Activated T-cell treated with anti-CD3 and anti-CD28 coated beads for 24 hours (primary cell): ENCODE measurements around the gene MTNR1A.

Source experiments
- DNase-seq: peaks from one replicate; pipeline ENCODE4 v3.0.0-alpha.2; 2020; ENCODE audit warnings: low read depth

Gene MTNR1A

DNA sequence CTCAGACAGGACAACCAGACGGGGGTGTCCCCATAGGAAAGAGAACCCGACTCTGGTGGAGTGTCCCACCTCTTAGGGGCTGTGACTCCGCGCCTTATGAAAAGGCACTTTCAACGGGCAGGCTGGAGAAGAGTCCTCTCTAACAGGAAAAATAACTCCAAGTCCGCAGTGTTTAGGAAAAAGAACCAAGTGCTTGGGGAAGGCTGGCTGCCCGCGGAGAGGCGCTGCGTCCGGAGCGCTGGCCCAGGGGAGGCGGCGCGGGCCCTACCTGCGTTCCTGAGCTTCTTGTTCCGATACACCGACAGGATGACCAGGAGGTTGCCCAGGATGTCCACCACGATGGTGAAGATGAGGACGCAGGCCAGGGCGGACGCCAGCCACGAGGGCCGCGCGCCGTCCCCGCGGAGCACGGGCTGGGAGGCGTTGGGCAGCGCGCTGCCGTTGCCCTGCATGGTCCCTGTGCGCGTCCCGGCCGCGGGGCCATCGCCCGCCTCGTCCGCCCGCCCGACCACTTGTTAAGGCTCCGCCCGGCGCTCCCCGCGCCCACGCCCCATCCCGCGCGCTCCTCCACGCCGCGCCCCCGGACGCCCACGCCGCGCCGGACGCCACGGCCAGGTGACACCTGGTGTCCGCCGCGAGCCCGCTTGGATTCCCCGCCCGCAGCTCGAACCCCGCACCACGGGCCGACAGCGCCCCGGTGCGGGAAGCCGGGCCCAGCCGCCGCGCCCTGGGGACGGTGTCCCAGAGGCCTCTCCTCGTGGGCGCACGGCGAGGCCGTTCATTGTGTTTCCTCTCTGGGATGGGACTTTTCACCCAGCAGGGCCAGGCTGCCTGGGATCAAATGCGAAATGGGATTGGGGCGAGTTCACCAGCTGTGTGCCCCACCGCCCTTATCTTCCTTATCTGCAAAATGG lies at the start of gene MTNR1A:
MTNR1A (minus strand) TSS at position 654 of the 914 bp plus-strand sequence; CDS start at position 452, 202 bp downstream.
- DNase-seq, result no peak

- no peak for DNase-seq
Measured at GRCh38 chr4:186604124-186604807, 48.9 kb upstream of the MTNR1A start.

- DNase-seq, result no peak
Measured at GRCh38 chr4:186602978-186603377, 47.6 kb upstream of the MTNR1A start.

- no peak for DNase-seq
Measured at GRCh38 chr4:186599483-186599882, 44.1 kb upstream of the MTNR1A start.

DNA sequence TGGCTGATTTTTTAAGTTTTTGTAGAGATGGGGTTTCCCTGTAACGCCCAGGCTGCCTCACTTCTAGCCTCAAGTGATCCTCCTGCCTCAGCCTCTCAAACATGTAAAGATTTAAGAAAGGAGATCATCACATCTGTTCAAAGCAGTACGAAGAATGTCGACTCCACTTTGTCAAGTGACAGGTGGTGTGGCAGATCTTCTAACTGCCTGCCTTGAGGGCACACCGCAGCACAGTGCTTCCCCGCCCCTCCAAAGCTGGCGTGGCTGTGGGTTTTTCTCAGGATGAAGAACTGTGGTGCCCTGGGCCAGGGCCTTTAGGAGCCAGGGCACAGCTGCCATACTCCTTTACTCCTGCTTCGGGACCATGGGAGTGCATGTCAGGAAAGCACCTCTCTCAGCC lies 43.3 kb upstream of the MTNR1A start:
- DNase-seq, result no peak

DNA sequence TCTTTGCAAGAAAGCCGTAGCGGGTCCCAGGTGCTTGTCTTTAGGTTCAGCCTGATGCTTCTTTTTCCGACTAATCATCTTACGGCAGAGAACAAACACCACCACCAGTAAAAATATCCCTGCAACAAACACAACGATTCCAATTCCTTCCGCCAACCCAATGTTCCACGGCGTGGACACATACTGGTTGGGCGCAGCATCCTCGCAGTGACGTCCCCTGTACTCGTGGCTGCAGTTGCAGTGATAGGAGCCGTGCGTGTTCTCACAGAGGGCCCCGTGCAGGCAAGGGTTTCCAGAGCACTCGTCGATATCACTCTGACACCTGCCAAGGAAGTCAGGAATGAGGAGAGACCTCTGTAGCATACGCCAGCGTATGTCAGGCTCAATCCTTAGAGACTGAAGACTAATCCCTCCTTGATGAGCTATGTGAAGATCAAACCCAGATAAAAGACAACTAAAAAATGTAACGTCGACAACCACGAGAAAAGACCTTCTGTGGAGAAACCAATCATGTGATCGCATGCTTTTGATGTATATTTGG lies 41.6 kb upstream of the MTNR1A start:
- no peak for DNase-seq

DNA sequence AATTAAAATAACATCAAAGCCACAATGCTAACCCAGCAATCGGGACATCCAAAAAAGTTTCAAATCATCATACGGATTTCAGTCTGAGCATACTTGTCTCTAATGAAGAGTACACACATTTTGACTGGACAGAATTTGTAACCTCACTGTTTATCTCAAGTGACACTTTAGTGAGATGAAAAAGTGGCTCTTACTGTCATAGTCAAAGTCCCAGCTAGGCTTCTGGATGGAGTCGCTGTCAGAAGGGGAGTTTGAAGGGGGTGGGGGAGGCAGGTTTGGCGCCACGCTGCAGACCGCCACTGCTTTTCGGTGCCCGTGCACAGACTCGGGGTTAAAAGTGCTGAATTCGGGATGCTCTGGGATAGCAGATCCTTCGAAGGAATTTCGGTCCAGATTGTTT lies 41.0 kb upstream of the MTNR1A start:
- DNase-seq, result no peak

DNA sequence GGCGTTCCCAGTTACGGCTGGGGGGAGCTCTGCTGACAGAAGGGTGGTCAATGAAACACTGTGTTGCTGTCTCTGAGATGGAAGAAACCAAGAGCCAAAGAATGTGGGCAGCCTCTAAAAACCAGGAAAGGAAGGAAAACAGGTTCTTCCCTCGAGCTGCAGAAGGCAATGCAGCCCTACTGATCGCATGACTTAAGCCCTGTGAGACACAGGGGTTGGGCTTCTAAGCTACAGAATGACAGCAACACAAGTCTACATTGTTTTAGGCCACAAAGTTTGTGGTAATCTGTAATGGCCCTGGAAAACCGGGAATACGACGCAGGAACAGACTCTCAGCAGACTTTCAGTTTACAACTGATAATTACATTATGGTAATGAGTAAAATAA lies 38.2 kb upstream of the MTNR1A start:
- DNase-seq, result no peak

DNA sequence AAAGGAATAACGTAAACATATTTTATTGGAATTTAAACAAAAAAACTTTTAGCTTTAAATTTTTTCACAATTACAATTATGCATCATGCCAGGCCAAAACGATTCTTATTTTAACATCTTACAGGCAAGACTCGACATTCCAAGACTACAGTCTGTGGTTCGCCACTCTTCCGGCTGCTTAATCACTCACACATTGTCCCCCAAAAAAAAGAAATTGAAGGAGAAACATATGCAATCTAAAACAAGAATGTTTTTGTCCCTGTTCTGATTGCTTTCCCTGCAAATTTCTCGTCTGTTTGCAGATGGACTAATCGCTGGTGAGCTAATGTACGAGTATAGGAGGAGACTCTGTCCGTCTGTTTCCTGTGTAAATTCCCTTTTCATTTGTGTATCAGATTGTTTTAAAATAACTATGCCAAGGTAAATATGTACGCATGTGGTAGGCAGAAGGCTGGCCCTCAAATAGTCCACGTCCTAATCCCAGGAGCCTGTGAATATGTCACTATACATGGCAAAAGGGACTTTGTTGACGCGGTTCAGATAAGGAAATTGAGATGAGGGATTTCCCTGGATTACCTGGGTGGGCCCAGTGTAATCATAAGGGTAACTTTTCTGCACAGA lies 37.7 kb upstream of the MTNR1A start:
- no peak for DNase-seq

GRCh38 chr4:186592445-186592844 lies 37.1 kb upstream of the MTNR1A start:
- no peak for DNase-seq

DNA sequence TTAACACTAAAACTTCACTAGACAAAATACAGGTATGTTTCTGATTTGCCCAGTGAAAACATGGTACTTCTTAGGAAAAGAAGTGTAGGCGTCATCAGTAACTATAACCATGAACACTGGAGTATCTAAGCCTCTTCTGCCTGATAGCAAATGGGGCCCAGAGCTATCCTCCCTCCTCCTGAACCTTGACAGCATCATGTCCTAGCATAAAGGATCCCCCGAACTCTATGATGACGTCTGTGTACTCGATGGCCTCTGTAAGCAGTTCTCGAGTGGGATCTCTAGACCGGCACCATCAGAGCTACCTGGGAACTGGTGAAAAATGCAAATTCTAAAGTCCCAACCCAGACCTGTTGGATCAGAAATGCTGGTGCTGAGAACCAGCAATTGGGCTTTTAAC lies 36.3 kb upstream of the MTNR1A start:
- no peak for DNase-seq

GRCh38 chr4:186588503-186588902 lies 33.1 kb upstream of the MTNR1A start:
- no peak for DNase-seq

- DNase-seq, result peak; percentile 23
Measured at GRCh38 chr4:186587416-186588018, 32.1 kb upstream of the MTNR1A start.

DNA sequence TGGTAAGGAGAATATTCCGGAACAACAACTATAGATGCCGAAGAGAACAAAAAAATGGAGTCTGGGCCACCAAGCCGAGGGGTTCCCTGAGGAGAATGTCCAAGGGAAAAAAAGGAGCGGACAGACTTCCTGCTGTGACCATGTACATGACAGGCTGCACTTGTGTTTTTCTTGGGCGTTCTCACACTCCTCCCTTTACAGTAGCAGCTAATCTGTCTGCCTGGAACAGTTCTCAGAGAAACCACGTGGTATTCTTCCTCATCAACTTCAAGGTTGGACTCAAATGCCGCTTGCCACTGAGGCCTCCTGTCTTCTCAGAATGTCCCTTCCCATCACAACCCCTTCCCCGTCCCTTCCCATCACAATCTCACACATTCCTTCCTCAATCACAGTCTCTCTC lies 30.8 kb upstream of the MTNR1A start:
- DNase-seq, result no peak

DNA sequence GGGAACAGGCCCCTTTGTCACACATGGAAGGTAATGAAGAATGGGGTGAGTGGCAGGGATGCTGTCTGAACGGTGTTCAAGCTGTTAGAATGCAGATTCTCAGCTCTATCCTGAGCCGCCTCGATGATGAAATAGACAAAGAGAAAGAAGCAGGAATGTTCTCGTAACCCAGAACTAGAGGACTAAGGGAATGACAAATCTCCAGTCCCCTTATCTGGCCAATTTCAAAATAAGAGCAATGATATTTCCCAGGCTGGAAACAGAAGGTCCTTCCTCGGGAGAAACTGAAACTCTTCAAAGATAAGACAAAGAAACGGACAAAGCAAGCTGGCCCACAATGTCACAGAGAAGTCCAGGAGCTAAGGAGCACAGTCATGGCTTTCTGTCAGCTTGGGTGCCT lies 29.5 kb upstream of the MTNR1A start:
- DNase-seq, result no peak

GRCh38 chr4:186581421-186581820 lies 26.1 kb upstream of the MTNR1A start:
- DNase-seq, result no peak

GRCh38 chr4:186580669-186581068 lies 25.3 kb upstream of the MTNR1A start:
- no peak for DNase-seq

DNA sequence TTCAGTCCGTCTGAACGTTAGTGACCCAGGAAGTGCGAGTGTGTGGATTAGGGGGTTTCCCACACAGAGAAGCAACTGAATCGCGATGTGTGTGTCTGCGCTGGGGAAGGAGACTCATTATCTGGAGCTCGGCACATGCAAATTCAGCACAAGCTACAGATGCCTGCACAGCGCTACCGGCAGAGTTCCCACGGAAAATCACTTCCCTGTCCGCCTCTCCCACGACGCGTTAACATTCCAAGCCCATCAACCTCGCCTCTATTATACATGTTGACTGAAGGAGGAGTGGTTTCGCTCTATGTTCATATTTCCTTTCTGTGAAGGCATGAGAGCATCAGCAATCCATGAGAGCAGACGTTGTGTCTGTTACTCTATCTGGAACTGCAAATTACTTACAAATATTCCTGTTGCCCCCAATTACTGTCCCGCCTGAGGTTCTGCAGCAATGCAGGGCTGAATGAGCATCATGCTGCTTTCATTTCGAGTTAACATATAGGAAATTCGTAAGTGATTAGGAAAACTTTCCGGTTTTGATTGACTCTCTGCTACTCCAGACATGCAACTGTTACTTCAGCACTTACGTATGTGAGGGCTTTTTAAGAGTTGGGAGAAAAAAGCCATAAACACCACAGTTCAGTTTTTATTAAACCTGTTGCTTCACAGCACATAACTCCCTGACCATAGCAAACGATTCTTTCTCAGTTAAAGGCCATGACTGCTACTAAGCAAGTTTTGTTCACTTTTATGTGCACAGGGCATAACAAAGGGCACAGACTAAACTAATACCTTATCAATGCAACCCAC lies 15.0 kb upstream of the MTNR1A start:
- DNase-seq, result no peak

- DNase-seq, result no peak
Measured at GRCh38 chr4:186569533-186570192, 14.3 kb upstream of the MTNR1A start.

DNA sequence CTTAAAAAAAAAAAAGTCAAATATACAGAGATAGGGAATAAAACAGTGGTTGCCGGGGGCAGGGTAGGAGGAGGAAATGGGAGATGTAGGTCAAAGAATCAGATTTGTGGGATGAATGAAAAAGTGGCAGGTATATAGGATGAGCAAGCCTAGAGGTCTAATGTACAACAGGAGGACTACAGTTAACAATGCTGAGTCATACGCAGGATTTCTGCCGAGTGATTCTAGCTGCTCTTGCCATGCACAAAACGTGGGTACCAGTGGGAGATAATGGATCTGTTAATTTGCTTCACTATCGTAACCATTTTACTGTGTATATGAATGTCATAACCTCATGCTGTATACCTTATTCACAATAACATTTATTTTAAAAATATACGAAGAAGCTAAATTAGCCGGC lies 10.7 kb upstream of the MTNR1A start:
- DNase-seq, result no peak

- no peak for DNase-seq
Measured at GRCh38 chr4:186563761-186564160, 8.4 kb upstream of the MTNR1A start.
